MM.1S (cell line): ENCODE measurements around the gene ALKBH3.

Experiments used
- DNase-seq: peaks from one replicate; pipeline ENCODE4 v3.0.0-alpha.2; 2015
- H2AFZ ChIP-seq: fragments of 300-600 bp; sonication (generic); 2 replicates; pipeline ENCODE4 v1.6.0; 2016; ENCODE audit warnings: antibody characterized with exemption, low read length
- H3F3A ChIP-seq: fragments of 300-600 bp; sonication (generic); 2 replicates; pipeline ENCODE4 v1.6.1; 2016; ENCODE audit warnings: mild to moderate bottlenecking, antibody characterized with exemption, low read length, moderate library complexity, mixed read lengths; ENCODE audit not compliant: insufficient read depth
- H3K27ac ChIP-seq: fragments of 300-600 bp; sonication (generic); 2 replicates; pipeline ENCODE4 v1.5.1; 2016; ENCODE audit warnings: mild to moderate bottlenecking, low read length
- H3K27me3 ChIP-seq: fragments of 300-600 bp; sonication (generic); replicated peaks from 2 replicates; pipeline ENCODE4 v1.6.0; 2016; ENCODE audit warnings: low read length; ENCODE audit not compliant: insufficient read depth
- H3K36me3 ChIP-seq: fragments of 300-600 bp; sonication (generic); replicated peaks from 2 replicates; pipeline ENCODE4 v1.6.1; 2016; ENCODE audit warnings: mild to moderate bottlenecking, low read length, mixed read lengths; ENCODE audit not compliant: insufficient read depth
- H3K4me1 ChIP-seq: fragments of 300-600 bp; sonication (generic); 2 replicates; pipeline ENCODE4 v1.6.1; 2016; ENCODE audit warnings: low read length, mixed read lengths
- H3K4me2 ChIP-seq: fragments of 300-600 bp; sonication (generic); 2 replicates; pipeline ENCODE4 v1.6.0; 2016; ENCODE audit warnings: low read depth, low read length
- H3K4me3 ChIP-seq: fragments of 300-600 bp; sonication (generic); 2 replicates; pipeline ENCODE4 v1.5.1; 2016; ENCODE audit warnings: low read length, mixed read lengths
- H3K79me2 ChIP-seq: fragments of 300-600 bp; sonication (generic); 2 replicates; pipeline ENCODE4 v1.6.1; 2016; ENCODE audit warnings: mixed run types, low read length, mixed read lengths
- H3K9ac ChIP-seq: fragments of 300-600 bp; sonication (generic); 2 replicates; pipeline ENCODE4 v1.6.1; 2016; ENCODE audit warnings: low read length, mixed read lengths
- H3K9me2 ChIP-seq: fragments of 300-600 bp; sonication (generic); replicated peaks from 2 replicates; pipeline ENCODE4 v1.6.1; 2016; ENCODE audit warnings: mild to moderate bottlenecking, low read length, mixed read lengths; ENCODE audit not compliant: insufficient read depth
- H3K9me3 ChIP-seq: fragments of 300-600 bp; sonication (generic); replicated peaks from 2 replicates; pipeline ENCODE4 v1.6.1; 2016; ENCODE audit warnings: mild to moderate bottlenecking, low read length, mixed read lengths; ENCODE audit not compliant: insufficient read depth
- H4K20me1 ChIP-seq: fragments of 300-600 bp; sonication (generic); 2 replicates; pipeline ENCODE4 v1.6.1; 2016; ENCODE audit warnings: mild to moderate bottlenecking, low read length, moderate library complexity, mixed read lengths; ENCODE audit not compliant: insufficient read depth
- CTCF ChIP-seq: fragments of 300-600 bp; sonication (generic); IDR thresholded peaks from 2 replicates; pipeline ENCODE4 v1.5.1; 2016; ENCODE audit warnings: antibody characterized with exemption, low read length, mixed read lengths
- EZH2 ChIP-seq: fragments of 300-600 bp; sonication (generic); optimal IDR thresholded peaks from 2 replicates; pipeline ENCODE3; 2017; ENCODE audit warnings: low read depth, mild to moderate bottlenecking, antibody characterized with exemption, low read length, mixed read lengths
- EZH2phosphoT487 ChIP-seq: fragments of 300-600 bp; sonication (generic); IDR thresholded peaks from 2 replicates; pipeline ENCODE4 v1.6.1; 2018; ENCODE audit warnings: antibody characterized with exemption, low read length

Gene ALKBH3

DNA sequence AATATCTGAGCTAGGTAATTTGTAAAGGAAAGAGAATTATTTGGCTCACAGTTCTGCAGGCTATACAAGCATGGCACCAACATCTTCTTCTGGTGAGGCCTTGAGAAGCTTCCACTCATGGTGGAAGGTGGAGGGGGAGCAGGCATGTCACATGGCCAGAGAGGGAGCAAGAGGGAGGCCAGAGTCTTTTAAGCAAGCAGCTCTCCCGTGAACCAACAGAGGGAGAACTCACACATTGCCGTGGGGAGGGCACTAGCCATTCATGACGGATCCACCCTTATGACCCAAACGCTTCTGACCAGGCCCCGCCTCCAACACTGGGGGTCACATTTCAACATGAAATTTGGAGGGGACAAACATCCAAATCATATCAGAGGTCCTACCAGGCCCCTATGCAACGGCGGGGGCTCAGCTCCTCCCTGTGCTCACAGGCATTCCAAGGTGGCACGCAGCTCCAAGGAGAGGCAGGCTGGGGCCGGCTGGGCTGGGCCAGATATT lies 66.4 kb downstream of the ALKBH3 start:
- H3K79me2 ChIP-seq, result no peaks in the 10 kb centered on the region
- peaks cover 14% of the 10 kb centered on the region for H3F3A ChIP-seq
- no peaks in the 10 kb centered on the region for H3K9me3 ChIP-seq
- no peak overlapping the region for H3K27ac ChIP-seq
- H3K4me1 ChIP-seq, result peaks cover 4% of the 10 kb centered on the region; the same call in 1 of the 2 replicates
- no peak overlapping the region for H3K4me3 ChIP-seq
- no peaks in the 10 kb centered on the region for H3K27me3 ChIP-seq
- H2AFZ ChIP-seq, result no peak overlapping the region
- DNase-seq, result peak; percentile 14
- no peak overlapping the region for H3K4me2 ChIP-seq
- H3K9me2 ChIP-seq, result no peaks in the 10 kb centered on the region
- no peaks in the 10 kb centered on the region for H4K20me1 ChIP-seq
- TF ChIP-seq EZH2 (no peak), CTCF (0 out of 2 replicates have a peak, but pooled peaks have one; percentile 14)
- H3K36me3 ChIP-seq, result no peaks in the 10 kb centered on the region
- no peak overlapping the region for H3K9ac ChIP-seq

DNA sequence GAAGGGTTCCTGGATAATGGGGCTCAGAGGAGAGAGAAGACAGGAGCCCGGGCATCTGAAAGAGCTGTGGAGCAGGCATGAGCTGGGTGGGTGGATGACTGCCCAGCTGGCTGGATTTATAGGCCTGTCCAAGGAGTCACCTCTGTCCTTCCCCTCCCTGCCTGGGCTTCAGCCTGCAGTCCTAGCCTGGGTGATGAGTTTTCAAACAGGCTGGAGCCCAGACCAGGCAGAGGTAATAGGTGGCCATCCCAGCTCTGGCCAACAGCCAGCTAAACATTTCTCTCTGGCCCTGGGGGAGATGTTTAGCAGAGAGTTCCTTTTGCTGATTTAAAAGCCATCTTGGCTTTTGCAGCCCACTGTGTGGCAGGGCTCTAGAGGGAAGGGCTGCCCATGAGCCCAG lies 67.2 kb downstream of the ALKBH3 start:
- Histone ChIP-seq H3K9ac (no peak overlapping the region), H3K4me1 (peaks cover 4% of the 10 kb centered on the region; the same call in 1 of the 2 replicates), H2AFZ (no peak overlapping the region), H3K4me3 (no peak overlapping the region), H3K9me3 (no peaks in the 10 kb centered on the region), H3K36me3 (no peaks in the 10 kb centered on the region), H3K4me2 (no peak overlapping the region), H3K79me2 (no peaks in the 10 kb centered on the region), H3F3A (peaks cover 14% of the 10 kb centered on the region), H3K27me3 (no peaks in the 10 kb centered on the region), H4K20me1 (no peaks in the 10 kb centered on the region), H3K9me2 (no peaks in the 10 kb centered on the region), H3K27ac (no peak overlapping the region)
- no peak for TF ChIP-seq EZH2
- no peak for TF ChIP-seq EZH2phosphoT487
- TF ChIP-seq CTCF, result no peak
- DNase-seq, result no peak

GRCh38 chr11:43948341-43949225 lies 68.0 kb downstream of the ALKBH3 start:
- Histone ChIP-seq H3K4me3 (no peak overlapping the region), H3K4me2 (no peak overlapping the region), H3F3A (peaks cover 12% of the 10 kb centered on the region), H3K9ac (no peak overlapping the region), H3K9me2 (no peaks in the 10 kb centered on the region), H3K36me3 (no peaks in the 10 kb centered on the region), H3K9me3 (no peaks in the 10 kb centered on the region), H3K79me2 (no peaks in the 10 kb centered on the region), H3K27me3 (no peaks in the 10 kb centered on the region), H3K4me1 (peaks cover 4% of the 10 kb centered on the region; the same call in 1 of the 2 replicates), H2AFZ (no peak overlapping the region), H3K27ac (no peak overlapping the region), H4K20me1 (no peaks in the 10 kb centered on the region)
- DNase-seq, result no peak
- no peak for TF ChIP-seq EZH2
- no peak for TF ChIP-seq EZH2phosphoT487
- no peak for TF ChIP-seq CTCF
